IMR-90 (cell line): ENCODE measurements around the gene MLYCD. TPM values are rescaled to one million over a fixed set of nuclear protein-coding genes. Genes with fewer than 3 reads are reported as not detected.

ENCODE experiments used
- ATAC-seq: fragments of 200-7000 bp; cut with Tn5 transposase; 2 replicates; pipeline ENCODE4 v1.9.1; 2020; ENCODE audit warnings: low read depth, mild to moderate bottlenecking, moderate library complexity
- BruUV-seq: library from RNA; stranded (reverse); fragments of 400-500 nt; replicated peaks from 2 replicates; lab custom pipeline; 2021; lab: Mats Ljungman, UMichigan
- CTCF ChIA-PET: fragments of 300-600 bp; formaldehyde crosslinking; extraction: SDS; loops from one replicate; lab custom pipeline; 2021; ENCODE audit warnings: antibody characterized with exemption; lab: Yijun Ruan, JAX
- POLR2A ChIA-PET: fragments of 300-600 bp; sonication (Branson Sonifier 250); formaldehyde crosslinking; loops from one replicate; lab custom pipeline; 2022; ENCODE audit warnings: antibody characterized with exemption; ENCODE audit not compliant: unreplicated experiment; lab: Charles Lee
- DNase-seq: peaks from one replicate; pipeline ENCODE4 v3.0.0; 2013
- H2AFZ ChIP-seq: replicated peaks from 2 replicates; pipeline ENCODE3; 2013; ENCODE audit warnings: low read length, mild to moderate bottlenecking; ENCODE audit not compliant: poor library complexity
- H2AK5ac ChIP-seq: 2 replicates; pipeline ENCODE4 v1.6.1; 2013; ENCODE audit warnings: low read depth, low read length, inconsistent platforms
- H2AK9ac ChIP-seq: replicated peaks from 2 replicates; pipeline ENCODE3; 2013; ENCODE audit warnings: mild to moderate bottlenecking, low read depth, low read length, moderate library complexity; ENCODE audit not compliant: poor library complexity
- H2BK120ac ChIP-seq: 2 replicates; pipeline ENCODE4 v1.6.1; 2013; ENCODE audit warnings: low read depth, low read length, inconsistent platforms
- H2BK15ac ChIP-seq: 3 replicates; pipeline ENCODE4 v1.6.1; 2013; ENCODE audit warnings: low read depth, low read length, inconsistent platforms
- H2BK20ac ChIP-seq: 2 replicates; pipeline ENCODE4 v1.6.1; 2013; ENCODE audit warnings: low read depth, mild to moderate bottlenecking, inconsistent platforms, low read length, moderate library complexity
- H2BK5ac ChIP-seq: 2 replicates; pipeline ENCODE4 v1.6.1; 2013; ENCODE audit warnings: mild to moderate bottlenecking, low read depth, low read length, inconsistent platforms; ENCODE audit not compliant: poor library complexity, severe bottlenecking
- H3K14ac ChIP-seq: replicated peaks from 2 replicates; pipeline ENCODE4 v1.6.1; 2013; ENCODE audit warnings: low read depth, low read length, inconsistent platforms
- H3K18ac ChIP-seq: 2 replicates; pipeline ENCODE4 v1.6.1; 2013; ENCODE audit warnings: low read depth, low read length, control low read depth
- H3K23ac ChIP-seq: 2 replicates; pipeline ENCODE4 v1.6.1; 2013; ENCODE audit warnings: low read depth, low read length, inconsistent platforms
- H3K27ac ChIP-seq: 2 replicates; pipeline ENCODE4 v1.5.1; 2013; ENCODE audit warnings: mild to moderate bottlenecking, control low read depth, low read length; ENCODE audit not compliant: insufficient read depth
- H3K27me3 ChIP-seq: 2 replicates; pipeline ENCODE4 v1.6.1; 2013; ENCODE audit warnings: low read length; ENCODE audit not compliant: control insufficient read depth, insufficient read depth
- H3K36me3 ChIP-seq: 2 replicates; pipeline ENCODE4 v1.6.1; 2013; ENCODE audit warnings: low read length, mixed read lengths; ENCODE audit not compliant: control insufficient read depth, insufficient read depth
- H3K4ac ChIP-seq: 2 replicates; pipeline ENCODE4 v1.6.1; 2013; ENCODE audit warnings: low read depth, low read length, inconsistent platforms
- H3K4me1 ChIP-seq: 2 replicates; pipeline ENCODE4 v1.6.1; 2013; ENCODE audit warnings: low read length, mixed read lengths; ENCODE audit not compliant: control insufficient read depth, insufficient read depth
- H3K4me2 ChIP-seq: 2 replicates; pipeline ENCODE4 v1.6.1; 2013; ENCODE audit warnings: low read depth, mild to moderate bottlenecking, control low read depth, low read length, moderate library complexity
- H3K4me3 ChIP-seq: 2 replicates; pipeline ENCODE4 v1.5.1; 2013; ENCODE audit warnings: low read depth, mild to moderate bottlenecking, control low read depth, low read length, moderate library complexity; ENCODE audit not compliant: insufficient read depth
- H3K56ac ChIP-seq: 2 replicates; pipeline ENCODE4 v1.6.1; 2013; ENCODE audit warnings: low read length, inconsistent platforms; ENCODE audit not compliant: insufficient read depth; ENCODE audit errors: extremely low read depth
- H3K79me1 ChIP-seq, 2 experiments: 2 replicates each; pipeline ENCODE4 v1.6.1; 2013; ENCODE audit warnings: low read length in 2 of 2, inconsistent platforms in 1 of 2, low read depth in 1 of 2
- H3K9ac ChIP-seq: 2 replicates; pipeline ENCODE4 v1.6.1; 2013; ENCODE audit warnings: low read depth, low read length, control low read depth
- H3K9me1 ChIP-seq: 2 replicates; pipeline ENCODE4 v1.6.1; 2013; ENCODE audit warnings: low read length, inconsistent platforms; ENCODE audit not compliant: insufficient read depth
- H3K9me3 ChIP-seq: 2 replicates; pipeline ENCODE4 v1.6.1; 2013; ENCODE audit warnings: low read length; ENCODE audit not compliant: control insufficient read depth, insufficient read depth
- H4K20me1 ChIP-seq: 2 replicates; pipeline ENCODE4 v1.6.1; 2013; ENCODE audit warnings: low read length, inconsistent platforms; ENCODE audit not compliant: insufficient read depth
- H4K5ac ChIP-seq: 2 replicates; pipeline ENCODE4 v1.6.1; 2013; ENCODE audit warnings: mild to moderate bottlenecking, low read depth, low read length, control low read depth
- H4K8ac ChIP-seq, 2 experiments: 2 replicates each; pipeline ENCODE4 v1.6.1; 2013; ENCODE audit warnings: low read depth in 2 of 2, low read length in 2 of 2, control low read depth in 1 of 2, inconsistent platforms in 1 of 2
- H4K91ac ChIP-seq: 2 replicates; pipeline ENCODE4 v1.6.1; 2013; ENCODE audit warnings: low read depth, low read length, inconsistent platforms; ENCODE audit not compliant: insufficient read depth
- BHLHE40 ChIP-seq: fragments of 150-350 bp; IDR thresholded peaks from 2 replicates; pipeline ENCODE4 v1.6.1; 2016; ENCODE audit warnings: mild to moderate bottlenecking, low read depth, low read length
- CTCF ChIP-seq: conservative IDR thresholded peaks from 2 replicates; pipeline ENCODE4 v1.5.1; 2012; ENCODE audit warnings: mild to moderate bottlenecking, low read depth, low read length, improper control_type of control experiment
- FOS ChIP-seq: fragments of 150-350 bp; IDR thresholded peaks from 2 replicates; pipeline ENCODE4 v1.6.1; 2016; ENCODE audit warnings: low read depth, low read length
- MAZ ChIP-seq: IDR thresholded peaks from 2 replicates; pipeline ENCODE4 v1.6.1; 2012; ENCODE audit warnings: low read depth, mild to moderate bottlenecking, low read length, improper control_type of control experiment, moderate library complexity, borderline replicate concordance
- NFE2L2 ChIP-seq: fragments of 150-350 bp; IDR thresholded peaks from 2 replicates; pipeline ENCODE4 v1.6.1; 2016; ENCODE audit warnings: low read depth, mild to moderate bottlenecking, low read length
- SMC3 ChIP-seq: fragments of 150-350 bp; IDR thresholded peaks from 2 replicates; pipeline ENCODE4 v1.6.1; 2016; ENCODE audit warnings: low read depth, mild to moderate bottlenecking, antibody characterized with exemption, low read length, moderate library complexity
- USF2 ChIP-seq: fragments of 150-350 bp; IDR thresholded peaks from 2 replicates; pipeline ENCODE4 v1.6.1; 2017; ENCODE audit warnings: mild to moderate bottlenecking, antibody characterized with exemption, low read length, low read depth
- WGBS, 2 experiments: methylation state at CpG; one replicate each; pipeline versions ENCODE4 v1.1.5 to v1.1.7; 2013; ENCODE audit warnings: missing lambda C conversion rate in 2 of 2; ENCODE audit not compliant: insufficient read length in 1 of 2; ENCODE audit errors: extremely low coverage in 2 of 2; 5-methylcytosine and 5-hydroxymethylcytosine counted together
- dilution Hi-C: fragments of 300-500 bp; cut with HindIII; formaldehyde crosslinking; loops from one replicate; pipeline ENCODE4 v1.14.3; 2018; ENCODE audit warnings: low sequenced_read_pairs; ENCODE audit not compliant: unreplicated experiment
- in situ Hi-C: fragments of 300-500 bp; cut with MboI; formaldehyde crosslinking; loops from 3 replicates; pipeline ENCODE4 v1.14.3; 2019; ENCODE audit warnings: low sequenced_read_pairs, inconsistent platforms, mixed read lengths
- intact Hi-C: fragments of 100-400 bp; cut with micrococcal nuclease; formaldehyde crosslinking; loops from 2 replicates; pipeline ENCODE4 v1.10.0; 2022
- polyA plus RNA-seq, 3 experiments: library from polyadenylated mRNA; depleted of rRNA; stranded (reverse); fragments of >200 nt; gene quantifications; 2 replicates each; pipeline ENCODE4 v1.2.3, GENCODE V29; 2012; ENCODE audit warnings: low replicate concordance in 1 of 3
- total RNA-seq: library from RNA; depleted of rRNA; stranded (reverse); fragments of >200 nt; gene quantifications from 2 replicates; pipeline ENCODE4 v1.2.3, GENCODE V29; 2012

Gene MLYCD
- total and polyA plus RNA-seq, 2 of the 4 experiments (the other 2 are of a cell fraction) = 1.9 to 2.7 TPM

DNA sequence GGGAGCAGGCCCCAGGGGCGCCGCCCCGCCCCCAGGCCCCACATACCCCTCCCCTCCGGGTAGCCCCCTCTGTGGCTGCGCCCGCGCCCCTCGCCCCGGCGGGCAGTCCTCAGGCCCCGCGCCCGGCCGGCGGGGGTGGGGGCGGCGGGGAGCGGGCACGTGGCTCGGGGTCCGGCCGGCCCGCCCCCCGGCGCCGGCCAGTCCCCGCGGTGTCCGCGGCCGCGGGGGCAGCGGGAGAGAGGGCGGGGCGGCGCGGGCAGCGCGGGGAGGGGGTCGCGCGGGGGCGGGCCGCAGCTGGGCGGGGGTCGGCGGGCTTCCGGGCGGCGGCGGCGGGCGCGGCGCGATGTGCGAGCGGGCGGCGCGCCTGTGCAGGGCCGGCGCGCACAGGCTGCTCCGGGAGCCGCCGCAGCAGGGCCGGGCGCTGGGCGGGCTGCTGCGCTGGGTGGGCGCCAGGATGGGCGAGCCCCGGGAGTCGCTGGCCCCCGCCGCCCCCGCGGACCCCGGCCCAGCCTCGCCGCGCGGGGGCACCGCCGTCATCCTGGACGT, 69.5 kb downstream of the MLYCD start:
- peak overlapping the region; percentile 61 for H2AK9ac ChIP-seq
- no peak overlapping the region for H3K23ac ChIP-seq
- H2BK15ac ChIP-seq = no peak overlapping the region
- H2AFZ ChIP-seq = peak overlapping the region; percentile 51
- no peak overlapping the region for H4K5ac ChIP-seq
- no peaks in the 10 kb centered on the region for H3K9me3 ChIP-seq
- intact Hi-C loops = loop anchor here (1.0 to 5.0 kb wide), 4 partner anchors 56 to 209 kb away; partner anchors contain the start of gene SLC38A8
- no peak overlapping the region for H2BK120ac ChIP-seq
- no peaks in the 10 kb centered on the region for H3K4me1 ChIP-seq
- no peak overlapping the region for H4K8ac ChIP-seq
- no peak for DNase-seq
- peaks cover 29% of the 10 kb centered on the region for H3K27me3 ChIP-seq
- peaks cover 3% of the 10 kb centered on the region; the same call in 1 of the 2 replicates for H3K36me3 ChIP-seq
- ChIA-PET POLR2A (no interaction called here), CTCF (no interaction called here)
- H3K4ac ChIP-seq = no peak overlapping the region
- ATAC-seq = peak; percentile 66
- H3K27ac ChIP-seq = no peak overlapping the region
- dilution Hi-C loops = no loop called here
- H3K56ac ChIP-seq = no peak overlapping the region
- H2AK5ac ChIP-seq = no peak overlapping the region
- no peaks in the 10 kb centered on the region; the same call in none of the 2 replicates for H4K20me1 ChIP-seq
- in situ Hi-C loops = loop anchor here (10.0 to 25.0 kb wide), 2 partner anchors 206 to 519 kb away; no protein-coding TSS in a partner anchor
- BruUV-seq = no TSS peak
- no peaks in the 10 kb centered on the region for H3K79me1 ChIP-seq
- H2BK5ac ChIP-seq = no peak overlapping the region
- H3K18ac ChIP-seq = no peak overlapping the region
- H3K4me2 ChIP-seq = no peak overlapping the region
- H2BK20ac ChIP-seq = no peak overlapping the region
- H3K9ac ChIP-seq = no peak overlapping the region
- H3K14ac ChIP-seq = no peak overlapping the region
- no peaks in the 10 kb centered on the region; the same call in 1 of the 2 replicates for H3K9me1 ChIP-seq
- TF ChIP-seq FOS (no peak), BHLHE40 (no peak), USF2 (no peak), MAZ (no peak), CTCF (no peak), SMC3 (no peak), NFE2L2 (no peak)
- 0% methylated on average over 9 of the region's 87 CpGs; no CpG with 5 or more reads in 1 of the 2 experiments for WGBS, 2 experiments
- peak overlapping the region; percentile 16; the same call in 1 of the 2 replicates for H3K4me3 ChIP-seq
- H4K91ac ChIP-seq = no peak overlapping the region
